GM12892 (cell line): ENCODE data around the gene CIRBP.

ENCODE experiments used
- POLR2A ChIP-seq: IDR thresholded peaks from 2 replicates; pipeline ENCODE4 v1.6.1; 2011; ENCODE audit warnings: low read depth, low read length, control low read depth
- POLR2AphosphoS5 ChIP-seq: IDR thresholded peaks from 2 replicates; pipeline ENCODE4 v1.6.1; 2011; ENCODE audit warnings: low read depth, low read length, control low read depth

- TF ChIP-seq POLR2AphosphoS5 (no peak), POLR2A (no peak)
Measured at GRCh38 chr19:1259876-1260748, 9.0 kb upstream of the CIRBP start.
